ENCODE measurements around the gene PLXNA1. TPM values are rescaled to one million over a fixed set of nuclear protein-coding genes. Genes with fewer than 3 reads are reported as not detected.

PLXNA1 gene
- total RNA-seq, 3 donors from 2014 or later (not counting 1 experiment from before 2014, with no cell fraction given), result 2.5 to 4.3 (median 2.8) TPM

GRCh38 chr3:126990890-126991289 is 8.0 kb downstream of the PLXNA1 start:
- Histone ChIP-seq H3K27me3 (ENCODE audit: control insufficient read depth, insufficient read depth, low read length) (no peaks in the 10 kb centered on the region), H3K36me3 (ENCODE audit: control insufficient read depth, insufficient read depth, low read length) (no peaks in the 10 kb centered on the region), H3K4me1 (ENCODE audit: control insufficient read depth, insufficient read depth, low read length) (no peaks in the 10 kb centered on the region), H3K4me3 (ENCODE audit: low read length) (no peak overlapping the region), H3K9me3 (ENCODE audit: control insufficient read depth, insufficient read depth, low read length) (no peaks in the 10 kb centered on the region), H3K27ac (ENCODE audit: low read length) (no peak overlapping the region)
- ATAC-seq (no peak), DNase-seq (no peak)
- Mint-ChIP-seq H3K27me3 (ENCODE audit: low read depth in 2 of 2) (no peaks in the 10 kb centered on the region), H3K9me3 (no peaks in the 10 kb centered on the region), H3K36me3 (no peaks in the 10 kb centered on the region), H3K4me1 (no peaks in the 10 kb centered on the region), H3K27ac (no peak overlapping the region), H3K4me3 (no peak overlapping the region)
- intact Hi-C loops (cut with micrococcal nuclease), result loop anchor here (10.0 kb wide), 1 partner anchor 236 kb away; no protein-coding TSS in a partner anchor
- 93% methylated on average over 5 of the region's 5 CpGs for WGBS (ENCODE audit: insufficient coverage)
- TF ChIP-seq, protein P1, sequence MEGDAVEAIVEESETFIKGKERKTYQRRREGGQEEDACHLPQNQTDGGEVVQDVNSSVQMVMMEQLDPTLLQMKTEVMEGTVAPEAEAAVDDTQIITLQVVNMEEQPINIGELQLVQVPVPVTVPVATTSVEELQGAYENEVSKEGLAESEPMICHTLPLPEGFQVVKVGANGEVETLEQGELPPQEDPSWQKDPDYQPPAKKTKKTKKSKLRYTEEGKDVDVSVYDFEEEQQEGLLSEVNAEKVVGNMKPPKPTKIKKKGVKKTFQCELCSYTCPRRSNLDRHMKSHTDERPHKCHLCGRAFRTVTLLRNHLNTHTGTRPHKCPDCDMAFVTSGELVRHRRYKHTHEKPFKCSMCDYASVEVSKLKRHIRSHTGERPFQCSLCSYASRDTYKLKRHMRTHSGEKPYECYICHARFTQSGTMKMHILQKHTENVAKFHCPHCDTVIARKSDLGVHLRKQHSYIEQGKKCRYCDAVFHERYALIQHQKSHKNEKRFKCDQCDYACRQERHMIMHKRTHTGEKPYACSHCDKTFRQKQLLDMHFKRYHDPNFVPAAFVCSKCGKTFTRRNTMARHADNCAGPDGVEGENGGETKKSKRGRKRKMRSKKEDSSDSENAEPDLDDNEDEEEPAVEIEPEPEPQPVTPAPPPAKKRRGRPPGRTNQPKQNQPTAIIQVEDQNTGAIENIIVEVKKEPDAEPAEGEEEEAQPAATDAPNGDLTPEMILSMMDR (IDR thresholded peaks at IDR 0.05), result no peak

- Mint-ChIP-seq H3K36me3 (no peaks in the 10 kb centered on the region), H3K27me3 (ENCODE audit: low read depth in 2 of 2) (no peaks in the 10 kb centered on the region), H3K4me3 (no peak overlapping the region), H3K4me1 (no peaks in the 10 kb centered on the region), H3K9me3 (no peaks in the 10 kb centered on the region), H3K27ac (no peak overlapping the region)
- H3K4me1 ChIP-seq (ENCODE audit: control insufficient read depth, insufficient read depth, low read length), result no peaks in the 10 kb centered on the region
- H3K9me3 ChIP-seq (ENCODE audit: control insufficient read depth, insufficient read depth, low read length), result no peaks in the 10 kb centered on the region
- 96% methylated on average over 24 of the region's 24 CpGs for WGBS (ENCODE audit: insufficient coverage)
- no peak overlapping the region for H3K27ac ChIP-seq (ENCODE audit: low read length)
- ATAC-seq (no peak), DNase-seq (no peak)
- no peaks in the 10 kb centered on the region for H3K36me3 ChIP-seq (ENCODE audit: control insufficient read depth, insufficient read depth, low read length)
- H3K27me3 ChIP-seq (ENCODE audit: control insufficient read depth, insufficient read depth, low read length), result no peaks in the 10 kb centered on the region
- intact Hi-C loops (cut with micrococcal nuclease), result loop anchor here (10.0 kb wide), 1 partner anchor 237 kb away; no protein-coding TSS in a partner anchor
- no peak overlapping the region for H3K4me3 ChIP-seq (ENCODE audit: low read length)
- TF ChIP-seq, protein P1 (IDR thresholded peaks at IDR 0.05), result no peak
Measured at GRCh38 chr3:126991366-126992200, 8.7 kb downstream of the PLXNA1 start.

GRCh38 chr3:126992216-126992615 is 9.3 kb downstream of the PLXNA1 start:
- H3K4me3 ChIP-seq (ENCODE audit: low read length), result no peak overlapping the region
- Mint-ChIP-seq H3K27me3 (ENCODE audit: low read depth in 2 of 2) (no peaks in the 10 kb centered on the region), H3K9me3 (no peaks in the 10 kb centered on the region), H3K4me3 (no peak overlapping the region), H3K36me3 (no peaks in the 10 kb centered on the region), H3K4me1 (no peaks in the 10 kb centered on the region), H3K27ac (no peak overlapping the region)
- ATAC-seq, result no peak
- 96% methylated on average over 7 of the region's 7 CpGs for WGBS (ENCODE audit: insufficient coverage)
- H3K9me3 ChIP-seq (ENCODE audit: control insufficient read depth, insufficient read depth, low read length), result no peaks in the 10 kb centered on the region
- TF ChIP-seq, protein P1 (IDR thresholded peaks at IDR 0.05), result no peak
- H3K36me3 ChIP-seq (ENCODE audit: control insufficient read depth, insufficient read depth, low read length), result no peaks in the 10 kb centered on the region
- H3K27me3 ChIP-seq (ENCODE audit: control insufficient read depth, insufficient read depth, low read length), result no peaks in the 10 kb centered on the region
- intact Hi-C loops (cut with micrococcal nuclease), result loop anchor here (10.0 kb wide), 1 partner anchor 237 kb away; no protein-coding TSS in a partner anchor
- H3K4me1 ChIP-seq (ENCODE audit: control insufficient read depth, insufficient read depth, low read length), result no peaks in the 10 kb centered on the region
- DNase-seq, result no peak
- H3K27ac ChIP-seq (ENCODE audit: low read length), result no peak overlapping the region
